ENCODE results near the gene ROR2.
"Not testable (repeated sequence)": the region's sequence is repeated elsewhere in the genome, so short reads cannot be mapped to it uniquely, and the experiment has no call there.

ROR2 gene

GRCh38 chr9:91817106-91817492 is 132.9 kb downstream of the ROR2 start:
- DNase-seq (ENCODE audit: low spot score) = no peak

- no peak for DNase-seq (ENCODE audit: low spot score)
Observed at GRCh38 chr9:91816356-91816755, 133.7 kb downstream of the ROR2 start.

- DNase-seq (ENCODE audit: low spot score) = no peak
Observed at GRCh38 chr9:91815896-91816295, 134.1 kb downstream of the ROR2 start.

DNA sequence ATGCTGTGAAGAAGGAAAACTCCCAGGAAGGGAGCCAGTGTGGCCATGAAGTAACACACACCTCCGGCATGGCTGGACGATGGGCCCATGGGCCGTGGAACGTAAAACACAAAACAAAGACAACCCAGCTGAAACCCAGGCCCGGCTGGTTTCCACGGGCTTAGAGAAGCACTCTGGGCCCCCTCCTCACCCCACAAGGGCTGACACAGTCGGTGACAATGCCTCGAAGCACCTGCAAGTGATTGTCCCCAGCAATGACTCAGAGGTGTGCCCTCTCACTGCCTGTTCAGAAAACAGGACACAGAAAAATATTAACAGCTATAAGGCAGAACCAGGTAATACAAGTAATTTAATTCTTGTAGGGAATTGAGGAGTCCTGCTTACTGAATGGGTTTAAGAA is 135.3 kb downstream of the ROR2 start:
- no peak for DNase-seq (ENCODE audit: low spot score)

DNA sequence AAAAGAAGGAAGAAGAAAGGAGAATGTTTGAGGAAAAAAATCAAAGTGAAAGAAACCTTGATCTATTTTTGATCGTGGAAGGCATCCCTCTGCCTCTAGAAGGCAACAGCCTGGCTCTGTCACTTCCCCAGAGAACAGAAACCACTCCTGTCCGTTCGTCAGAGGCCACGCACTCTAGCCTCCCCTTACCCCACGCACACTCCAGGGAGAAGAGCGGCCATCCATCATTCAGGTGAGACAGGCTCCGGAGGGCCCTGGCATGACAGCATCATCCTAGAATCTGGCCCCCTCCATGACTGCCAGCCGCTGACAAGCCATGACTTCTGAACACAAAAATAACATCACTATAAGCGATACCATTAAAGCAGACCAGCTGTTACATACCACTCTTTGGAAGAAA is 135.8 kb downstream of the ROR2 start:
- DNase-seq (ENCODE audit: low spot score) = no peak

DNA sequence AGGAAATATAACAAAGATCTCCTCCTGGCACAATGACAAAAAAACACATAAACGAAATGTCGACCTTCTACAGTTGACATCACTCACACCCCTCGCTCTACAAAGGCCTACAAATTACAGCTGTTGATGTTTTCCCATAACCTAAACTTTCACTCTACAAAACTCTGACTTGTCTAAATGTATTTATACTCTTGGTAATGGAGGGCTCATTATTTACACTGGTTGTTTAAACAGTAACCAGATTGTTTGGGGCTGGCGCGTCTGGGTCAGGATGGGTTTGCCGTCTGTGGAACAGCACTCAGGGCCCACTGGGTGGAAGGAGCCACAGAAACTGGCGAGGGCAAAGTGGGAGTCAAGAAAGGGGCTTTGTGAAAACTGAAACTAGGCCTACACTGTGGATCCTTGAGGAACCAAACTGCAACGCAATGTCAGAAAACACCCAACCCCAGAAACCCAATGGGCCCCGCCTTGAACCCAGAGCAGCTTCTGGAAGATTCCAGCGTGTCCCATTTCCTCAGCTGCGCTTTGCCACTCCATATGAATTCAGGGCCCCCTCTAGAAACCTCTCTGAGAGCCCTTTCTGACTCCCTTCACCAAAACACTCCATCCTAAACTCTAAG is 136.7 kb downstream of the ROR2 start:
- DNase-seq (ENCODE audit: low spot score) = no peak

GRCh38 chr9:91812191-91812590 is 137.8 kb downstream of the ROR2 start:
- no peak for DNase-seq (ENCODE audit: low spot score)

GRCh38 chr9:91811024-91811909 is 138.8 kb downstream of the ROR2 start:
- no peak for DNase-seq (ENCODE audit: low spot score)

GRCh38 chr9:91810286-91810905 is 139.6 kb downstream of the ROR2 start:
- no peak for DNase-seq (ENCODE audit: low spot score)

DNA sequence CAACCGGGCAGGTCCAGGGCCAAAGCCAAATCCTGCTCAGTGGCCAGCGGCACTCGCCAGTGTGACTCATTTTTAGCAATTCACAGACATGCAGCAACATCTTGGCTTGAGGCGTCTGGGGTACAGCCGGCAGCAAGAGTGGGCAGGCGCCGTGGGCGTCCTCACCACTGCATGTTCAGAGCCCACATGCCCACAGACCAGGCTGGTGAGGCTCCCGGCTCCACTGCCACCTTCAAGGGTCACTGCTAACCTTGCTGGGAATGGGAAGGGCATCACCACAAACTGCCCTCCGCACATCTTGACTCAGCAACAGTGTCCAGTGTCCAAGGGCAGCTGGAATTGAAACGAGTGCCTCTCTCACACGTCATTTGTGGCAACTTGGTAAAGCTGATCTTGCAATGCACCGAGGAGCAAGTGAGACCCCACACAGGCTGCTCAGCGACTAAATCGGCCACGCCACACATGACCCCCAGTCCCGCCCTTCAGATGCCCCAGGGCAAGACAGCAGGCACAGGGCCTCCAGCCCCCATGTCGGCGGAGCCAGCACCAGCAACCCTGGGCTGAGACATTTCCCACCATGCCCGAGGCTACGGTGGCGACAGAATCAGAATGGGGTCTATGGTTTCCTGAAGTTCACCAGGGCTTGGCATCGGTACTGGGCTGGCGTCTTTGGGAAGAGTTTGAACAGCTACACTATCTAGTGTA is 140.3 kb downstream of the ROR2 start:
- no peak for DNase-seq (ENCODE audit: low spot score)

- DNase-seq (ENCODE audit: low spot score) = no peak
Observed at GRCh38 chr9:91807643-91808246, 142.3 kb downstream of the ROR2 start.

DNA sequence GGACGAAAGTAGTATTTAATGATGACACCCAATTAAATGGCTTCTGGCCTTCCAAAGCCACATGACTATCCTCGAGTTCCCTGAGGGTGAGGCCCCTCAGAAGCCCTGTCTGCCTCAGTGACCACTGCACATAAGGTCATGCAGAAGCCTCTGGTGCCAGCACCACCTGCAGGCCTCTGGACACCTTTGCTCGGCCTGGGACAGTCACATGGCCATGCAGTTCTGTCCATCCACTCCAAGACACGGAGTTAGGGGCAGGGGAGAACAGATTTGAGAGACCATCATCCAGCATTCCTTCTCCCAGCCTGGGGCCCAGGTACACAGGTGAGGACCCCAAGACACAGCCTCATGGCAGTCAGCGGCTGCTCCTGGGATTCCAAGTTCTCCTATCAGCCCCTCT is 145.0 kb downstream of the ROR2 start:
- DNase-seq (ENCODE audit: low spot score) = no peak

DNA sequence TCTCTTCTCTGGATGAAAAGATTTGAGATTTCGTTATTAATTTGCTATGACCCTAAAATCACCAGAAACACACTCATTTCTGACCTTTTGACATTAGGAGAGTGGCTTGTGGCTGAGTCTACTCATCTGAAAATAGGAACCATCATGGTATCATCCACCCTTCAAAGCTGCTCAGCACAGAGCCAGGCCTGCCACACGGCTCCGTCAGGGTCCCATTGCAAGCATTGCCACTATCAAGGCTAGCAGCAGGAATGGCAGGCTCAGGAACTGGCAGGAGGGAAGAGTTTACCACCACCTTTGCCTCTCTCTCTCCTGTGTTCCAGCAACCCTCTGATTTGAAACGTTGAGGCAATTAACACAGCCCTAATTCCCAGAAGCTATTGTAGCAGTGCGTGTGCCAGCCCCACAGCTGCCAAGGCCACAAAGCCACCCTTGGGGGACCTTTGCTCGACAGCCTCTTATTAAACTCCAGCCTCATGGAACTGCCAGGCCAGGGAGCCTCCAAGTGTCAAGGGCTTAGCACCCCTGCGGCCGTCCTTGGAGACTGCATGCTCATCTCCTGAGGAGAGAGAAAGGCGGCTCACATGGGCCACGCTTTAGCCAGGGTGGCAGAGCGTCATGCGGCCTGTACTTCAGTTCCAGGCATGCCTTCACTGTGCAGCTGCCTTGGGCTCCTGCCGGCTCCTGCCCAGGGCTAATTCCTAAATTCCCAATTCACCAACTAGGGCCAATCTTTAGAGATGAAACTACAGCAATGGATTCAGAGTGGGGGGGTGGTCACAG is 145.9 kb downstream of the ROR2 start:
- no peak for DNase-seq (ENCODE audit: low spot score)

GRCh38 chr9:91803151-91803940 is 146.7 kb downstream of the ROR2 start:
- no peak for DNase-seq (ENCODE audit: low spot score)

DNA sequence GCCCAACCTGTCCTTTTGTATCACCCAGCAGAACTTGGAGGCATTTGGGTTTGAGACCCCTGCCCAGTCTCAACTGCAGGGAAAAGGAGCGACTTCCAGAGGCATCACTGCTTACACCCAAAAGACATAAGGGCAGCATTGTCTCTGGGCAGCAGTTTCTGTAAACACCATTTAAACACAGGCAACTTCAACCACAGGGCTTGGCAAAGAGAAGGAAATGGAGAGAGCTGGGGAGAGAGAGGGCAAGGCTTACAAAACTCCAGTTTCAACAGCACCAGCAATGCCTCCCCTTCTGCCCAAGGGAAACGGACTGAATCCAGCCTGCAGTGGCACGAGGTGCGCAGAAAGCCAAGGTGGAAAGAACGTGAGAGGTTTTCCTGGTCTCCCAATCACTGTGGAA is 147.6 kb downstream of the ROR2 start:
- no peak for DNase-seq (ENCODE audit: low spot score)

- no peak for DNase-seq (ENCODE audit: low spot score)
Observed at GRCh38 chr9:91800473-91801030, 149.5 kb downstream of the ROR2 start.

GRCh38 chr9:91799113-91799744 is 150.8 kb downstream of the ROR2 start:
- no peak for DNase-seq (ENCODE audit: low spot score)

- peak; percentile 48 for DNase-seq (ENCODE audit: low spot score)
Observed at GRCh38 chr9:91798273-91799112, 151.5 kb downstream of the ROR2 start.

GRCh38 chr9:91797517-91797916 is 152.5 kb downstream of the ROR2 start:
- DNase-seq (ENCODE audit: low spot score) = not testable (repeated sequence)

All from activated CD4-positive, alpha-beta T cell treated with anti-CD3 and anti-CD28 coated beads, Interleukin-2, Interleukin-4, amounts not matched to agents 100 ng/mL and 50 ng/mL, durations not matched to agents 16 hours and 8 hours (primary cell).